Tibial nerve (tissue), 4 donors: ENCODE measurements around the gene JAML. TPM values are rescaled to one million over a fixed set of nuclear protein-coding genes. Genes with fewer than 3 reads are reported as not detected.

ENCODE experiments used
- DNase-seq, 2 donors: peaks; one replicate each; pipeline ENCODE4 v3.0.0-alpha.2; 2019; ENCODE audit warnings: low spot score in 2 of 2
- H3K27ac ChIP-seq, 4 donors: fragments of 200-600 bp; sonication (generic) in 3 of 4; one replicate each; pipeline ENCODE4 v1.5.1; 2017 to 2019; ENCODE audit warnings: mild to moderate bottlenecking in 1 of 4
- H3K27me3 ChIP-seq, 2 donors: fragments of 200-600 bp; sonication (generic) in 1 of 2; one replicate each; pipeline versions ENCODE4 v1.5.1 to v1.6.0; 2017 to 2019
- H3K36me3 ChIP-seq, 3 donors: fragments of 200-600 bp; sonication (generic); one replicate each; pipeline ENCODE4 v1.5.1; 2018 to 2019
- H3K4me1 ChIP-seq, 4 donors: fragments of 200-600 bp; sonication (generic) in 3 of 4; one replicate each; pipeline ENCODE4 v1.5.1; 2017 to 2019
- H3K4me3 ChIP-seq, 4 donors: fragments of 200-600 bp; sonication (generic) in 3 of 4; one replicate each; pipeline ENCODE4 v1.5.1; 2017 to 2019; ENCODE audit warnings: mild to moderate bottlenecking in 1 of 4, moderate library complexity in 1 of 4
- H3K9me3 ChIP-seq, 4 donors: fragments of 200-600 bp; sonication (generic) in 3 of 4; one replicate each; pipeline ENCODE4 v1.5.1; 2017 to 2019
- EP300 ChIP-seq, 2 donors: sonication (generic); formaldehyde crosslinking; IDR thresholded peaks; one replicate each; pipeline ENCODE4 v1.6.1; 2017; ENCODE audit warnings: antibody characterized with exemption in 2 of 2, mild to moderate bottlenecking in 1 of 2
- POLR2A ChIP-seq, 2 donors: fragments of 450-650 bp; IDR thresholded peaks; one replicate each; pipeline ENCODE4 v1.6.1; 2017; ENCODE audit warnings: antibody characterized with exemption in 2 of 2, mild to moderate bottlenecking in 2 of 2, moderate library complexity in 2 of 2
- WGBS, 2 donors: methylation state at CpG; one replicate each; pipeline ENCODE4 v1.1.5; 2018; 5-methylcytosine and 5-hydroxymethylcytosine counted together
- total RNA-seq, 4 donors: library from RNA; depleted of rRNA; stranded (reverse); fragments of >200 nt; gene quantifications; one replicate each; pipeline ENCODE4 v1.1.0, GENCODE V29; 2016
- TF ChIP-seq, protein P1 (sequence below), 5 experiments: fragments of 200-600 bp in 3 of 5; fragments of 450-650 bp in 2 of 5; sonication (generic) in 3 of 5; IDR thresholded peaks; one replicate each; pipeline ENCODE4 v1.5.1; 2016 to 2019; ENCODE audit warnings: antibody characterized with exemption in 5 of 5, mild to moderate bottlenecking in 3 of 5, moderate library complexity in 2 of 5

The JAML gene
- total RNA-seq, 4 donors from 2014 or later: 0.60 to 4.5 (median 3.9) TPM

DNA sequence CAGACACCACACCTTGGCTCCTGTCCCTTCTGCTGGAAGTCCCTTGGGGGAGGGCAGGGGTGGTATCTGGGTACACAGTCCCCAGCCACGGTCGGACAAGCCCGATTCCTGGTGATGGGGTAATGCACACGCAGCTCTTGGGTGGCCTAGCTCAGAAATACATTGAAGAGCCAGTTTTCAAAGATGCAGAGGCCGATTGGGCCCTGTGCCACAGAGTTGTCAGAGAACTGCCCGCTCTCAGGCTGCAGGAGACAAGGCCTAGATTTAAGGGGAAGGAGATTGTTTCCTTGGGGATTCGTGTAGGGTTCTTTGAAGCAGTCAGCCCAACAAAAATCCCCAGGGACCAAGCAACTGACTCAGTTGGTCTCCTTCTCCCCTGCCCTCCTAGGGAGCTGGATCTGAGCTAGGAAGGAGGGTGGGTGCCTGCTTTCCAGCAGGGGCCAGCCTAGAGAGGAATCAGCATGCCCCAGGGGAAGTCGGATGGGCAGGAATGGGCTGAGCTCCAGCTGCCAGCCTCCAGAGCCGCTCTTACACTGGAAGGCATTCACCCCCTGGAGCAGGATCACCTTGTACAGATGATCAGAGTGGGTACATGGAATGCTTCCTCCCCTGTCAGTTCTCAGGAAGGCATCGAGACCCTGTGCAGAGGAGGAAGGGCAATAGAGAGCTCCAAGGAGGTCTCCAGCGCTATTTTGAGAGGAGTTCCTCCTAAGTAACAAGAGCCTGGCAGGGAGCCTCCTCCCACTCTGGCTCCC is 68.9 kb downstream of the JAML start:
- no peak for DNase-seq
- WGBS, 2 donors: 27 to 34% methylated on average over 11 of the region's 11 CpGs

DNA sequence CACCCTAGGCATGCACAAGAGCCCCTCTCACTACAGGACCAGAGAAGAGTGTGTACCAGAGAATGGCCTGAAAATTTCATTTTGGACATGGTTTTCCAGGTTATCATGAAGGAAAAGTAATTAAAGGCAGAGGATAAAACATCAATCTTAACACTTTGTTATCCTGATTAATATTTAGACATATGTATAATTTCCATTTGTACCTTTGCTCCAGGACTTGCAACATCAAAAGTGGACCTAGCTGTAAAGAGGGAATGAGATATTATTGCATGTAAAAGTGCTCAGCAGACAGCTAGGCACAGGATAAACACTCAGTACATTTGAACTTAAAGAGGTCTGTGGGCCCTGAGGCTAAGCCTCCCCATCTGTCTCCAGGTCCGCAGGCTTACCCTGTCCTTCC is 70.2 kb downstream of the JAML start:
- H3K27me3 ChIP-seq: peaks cover 0 to 81% of the 10 kb centered on the region in 2 donors
- no peaks in the 10 kb centered on the region for H3K36me3 ChIP-seq
- TF ChIP-seq EP300 (IDR thresholded peaks at IDR 0.05): no peak
- TF ChIP-seq POLR2A (IDR thresholded peaks at IDR 0.05): no peak
- TF ChIP-seq, protein P1, sequence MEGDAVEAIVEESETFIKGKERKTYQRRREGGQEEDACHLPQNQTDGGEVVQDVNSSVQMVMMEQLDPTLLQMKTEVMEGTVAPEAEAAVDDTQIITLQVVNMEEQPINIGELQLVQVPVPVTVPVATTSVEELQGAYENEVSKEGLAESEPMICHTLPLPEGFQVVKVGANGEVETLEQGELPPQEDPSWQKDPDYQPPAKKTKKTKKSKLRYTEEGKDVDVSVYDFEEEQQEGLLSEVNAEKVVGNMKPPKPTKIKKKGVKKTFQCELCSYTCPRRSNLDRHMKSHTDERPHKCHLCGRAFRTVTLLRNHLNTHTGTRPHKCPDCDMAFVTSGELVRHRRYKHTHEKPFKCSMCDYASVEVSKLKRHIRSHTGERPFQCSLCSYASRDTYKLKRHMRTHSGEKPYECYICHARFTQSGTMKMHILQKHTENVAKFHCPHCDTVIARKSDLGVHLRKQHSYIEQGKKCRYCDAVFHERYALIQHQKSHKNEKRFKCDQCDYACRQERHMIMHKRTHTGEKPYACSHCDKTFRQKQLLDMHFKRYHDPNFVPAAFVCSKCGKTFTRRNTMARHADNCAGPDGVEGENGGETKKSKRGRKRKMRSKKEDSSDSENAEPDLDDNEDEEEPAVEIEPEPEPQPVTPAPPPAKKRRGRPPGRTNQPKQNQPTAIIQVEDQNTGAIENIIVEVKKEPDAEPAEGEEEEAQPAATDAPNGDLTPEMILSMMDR (IDR thresholded peaks at IDR 0.05): no peak
- no peak overlapping the region for H3K27ac ChIP-seq
- no peak overlapping the region for H3K4me3 ChIP-seq
- no peak for DNase-seq
- 85 to 94% methylated on average over 1 of the region's 1 CpG for WGBS, 2 donors
- H3K4me1 ChIP-seq: peaks cover 0 to 26% (median 11%) of the 10 kb centered on the region in 4 donors
- no peaks in the 10 kb centered on the region for H3K9me3 ChIP-seq

More for the DNA sequence above, 68.9 kb downstream of the JAML start:
- peaks cover 0 to 81% of the 10 kb centered on the region in 2 donors for H3K27me3 ChIP-seq
- H3K9me3 ChIP-seq: no peaks in the 10 kb centered on the region
- TF ChIP-seq EP300 (IDR thresholded peaks at IDR 0.05): no peak
- TF ChIP-seq POLR2A (IDR thresholded peaks at IDR 0.05): no peak
- TF ChIP-seq, protein P1 (IDR thresholded peaks at IDR 0.05): no peak
- H3K27ac ChIP-seq: no peak overlapping the region
- peaks cover 0 to 26% (median 11%) of the 10 kb centered on the region in 4 donors for H3K4me1 ChIP-seq
- H3K36me3 ChIP-seq: no peaks in the 10 kb centered on the region
- H3K4me3 ChIP-seq: no peak overlapping the region

DNA sequence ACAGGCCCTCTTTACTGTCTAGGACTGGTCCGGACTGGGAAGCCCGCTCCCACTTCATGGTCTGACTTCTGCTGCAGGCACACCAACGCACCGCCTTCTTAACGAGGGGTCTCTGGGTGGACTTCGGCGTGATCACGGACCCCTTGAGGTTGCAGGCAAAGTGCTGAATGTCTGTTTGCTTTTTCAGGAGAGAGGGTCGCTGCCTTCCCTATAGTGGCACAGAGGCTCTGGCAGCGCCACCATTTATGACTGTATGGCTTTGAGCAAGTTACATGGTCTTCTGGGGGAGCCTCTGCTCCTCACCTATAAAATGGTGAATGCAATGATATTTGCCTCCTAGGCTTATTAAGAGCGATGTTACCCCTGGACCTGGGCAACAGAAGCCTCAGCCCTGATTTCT is 70.8 kb downstream of the JAML start:
- Histone ChIP-seq H3K27ac (no peak overlapping the region), H3K36me3 (no peaks in the 10 kb centered on the region), H3K4me1 (peaks cover 0 to 26% (median 11%) of the 10 kb centered on the region in 4 donors), H3K9me3 (no peaks in the 10 kb centered on the region), H3K4me3 (no peak overlapping the region), H3K27me3 (peaks cover 0 to 78% of the 10 kb centered on the region in 2 donors)
- WGBS, 2 donors: 70 to 86% methylated on average over 11 of the region's 11 CpGs
- TF ChIP-seq EP300 (IDR thresholded peaks at IDR 0.05) (no peak), POLR2A (IDR thresholded peaks at IDR 0.05) (no peak)
- TF ChIP-seq, protein P1 (IDR thresholded peaks at IDR 0.05): no peak
- DNase-seq: no peak

DNA sequence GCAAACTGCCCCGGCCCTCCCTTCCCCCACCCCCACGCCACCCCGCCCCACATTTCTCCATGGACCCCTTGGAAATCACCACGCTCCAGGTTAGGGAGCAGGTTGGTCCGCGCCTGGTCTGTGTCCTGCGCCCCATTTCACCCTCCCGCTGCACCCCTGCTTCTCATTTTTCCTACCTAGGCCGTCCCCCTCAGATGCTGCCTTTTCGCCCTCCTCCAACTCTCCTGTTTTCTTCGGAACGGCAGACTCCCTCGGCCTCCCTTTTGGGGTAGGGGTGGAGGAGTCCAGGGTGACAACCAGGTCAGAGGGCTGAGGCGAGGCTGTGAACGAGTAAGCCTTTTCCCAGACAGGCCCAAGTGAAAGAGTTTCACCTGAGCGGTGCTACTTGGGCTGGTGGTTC is 71.3 kb downstream of the JAML start:
- Histone ChIP-seq H3K36me3 (no peaks in the 10 kb centered on the region), H3K4me1 (peaks cover 0 to 26% (median 11%) of the 10 kb centered on the region in 4 donors), H3K27ac (no peak overlapping the region), H3K27me3 (peaks cover 0 to 78% of the 10 kb centered on the region in 2 donors), H3K9me3 (no peaks in the 10 kb centered on the region), H3K4me3 (peak overlapping the region in 2 of 4 donors; percentile 45 to 57)
- DNase-seq: no peak
- WGBS, 2 donors: 18 to 27% methylated on average over 16 of the region's 16 CpGs
- no peak for TF ChIP-seq POLR2A (IDR thresholded peaks at IDR 0.05)
- TF ChIP-seq EP300 (IDR thresholded peaks at IDR 0.05): no peak
- TF ChIP-seq, protein P1 (IDR thresholded peaks at IDR 0.05): no peak
